Kidney tubule cell (primary cell): ENCODE measurements around the gene MRPL24.
"Not testable (repeated sequence)": the region's sequence is repeated elsewhere in the genome, so short reads cannot be mapped to it uniquely, and the experiment has no call there.

ENCODE experiments used
- DNase-seq: peaks from one replicate; pipeline ENCODE4 v3.0.0-alpha.2; 2018; ENCODE audit warnings: low spot score

MRPL24 gene

DNA sequence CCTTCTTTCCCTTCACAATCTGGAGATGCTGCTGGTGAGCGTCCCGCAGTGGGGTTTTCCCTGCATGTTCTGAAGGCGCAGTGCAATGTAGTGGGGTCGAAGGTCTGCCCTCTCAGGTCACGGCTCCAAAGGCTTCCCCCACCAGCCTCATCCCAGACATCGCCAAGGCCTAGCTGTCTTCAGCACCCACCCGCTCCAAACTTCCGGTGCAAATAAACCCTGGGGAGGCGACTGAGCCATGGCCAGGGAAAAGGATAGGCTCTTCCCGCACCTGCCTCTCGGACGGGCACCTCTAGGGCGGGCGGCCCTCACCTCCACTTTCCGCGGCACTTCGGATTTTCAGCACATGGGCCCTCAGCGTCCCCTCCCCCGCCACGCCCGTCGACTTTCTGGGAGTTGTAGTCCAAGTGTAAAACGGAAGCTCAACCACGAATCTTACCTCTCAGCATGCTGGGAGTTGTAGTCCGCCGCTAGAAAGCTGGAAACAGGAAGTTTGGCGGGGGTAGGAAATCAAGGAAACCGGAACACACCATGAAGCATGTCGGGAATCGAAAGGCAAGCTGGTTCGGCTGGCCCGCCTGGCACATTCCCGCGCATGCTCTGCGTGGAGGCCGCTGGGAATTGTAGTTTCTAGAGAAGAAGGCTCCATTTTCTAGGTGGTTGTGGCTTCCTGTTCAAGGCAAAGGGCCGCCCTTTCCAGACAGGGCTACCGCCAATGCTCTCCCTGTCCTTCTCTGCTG is at the start of gene MRPL24:
Gene MRPL24, minus strand, starts transcription at position 348 of the 740 bp plus-strand sequence. CDS start 2,384 bp downstream, outside the sequence.
- DNase-seq = peak; percentile 100

DNA sequence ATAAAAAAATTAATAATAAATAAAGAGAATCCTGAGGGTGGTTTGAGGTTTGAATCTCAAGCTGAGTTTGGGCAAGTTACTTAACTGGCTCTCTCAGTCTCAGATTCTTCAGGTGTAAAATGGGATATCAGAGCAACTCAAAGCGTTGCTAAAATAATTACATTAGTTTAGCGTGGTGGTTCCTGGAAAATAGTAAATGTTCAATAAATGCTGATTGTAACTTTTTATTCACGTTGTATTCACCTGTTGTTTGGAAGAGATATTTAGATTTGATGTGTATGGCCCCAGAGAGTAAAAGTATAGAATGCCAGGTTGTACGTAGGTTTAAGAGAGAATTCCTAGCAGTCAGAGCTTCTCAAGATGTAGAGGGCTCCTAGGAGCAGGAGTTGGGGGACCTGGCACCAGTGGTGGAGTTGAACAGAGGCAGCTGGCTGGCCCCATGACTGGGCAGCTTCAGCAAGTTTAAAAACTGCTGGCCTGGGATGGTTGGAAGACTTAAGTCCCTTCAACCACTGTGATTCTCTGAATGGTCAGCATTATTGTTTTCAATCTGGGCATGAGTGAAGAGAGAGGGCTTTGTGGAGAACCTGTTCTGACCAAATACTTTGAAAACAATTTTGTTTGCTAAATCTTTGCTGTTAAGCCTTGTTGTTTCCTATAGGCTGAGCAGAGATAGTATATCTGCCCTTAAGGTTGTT is 48.9 kb upstream of the MRPL24 start:
- no peak for DNase-seq

DNA sequence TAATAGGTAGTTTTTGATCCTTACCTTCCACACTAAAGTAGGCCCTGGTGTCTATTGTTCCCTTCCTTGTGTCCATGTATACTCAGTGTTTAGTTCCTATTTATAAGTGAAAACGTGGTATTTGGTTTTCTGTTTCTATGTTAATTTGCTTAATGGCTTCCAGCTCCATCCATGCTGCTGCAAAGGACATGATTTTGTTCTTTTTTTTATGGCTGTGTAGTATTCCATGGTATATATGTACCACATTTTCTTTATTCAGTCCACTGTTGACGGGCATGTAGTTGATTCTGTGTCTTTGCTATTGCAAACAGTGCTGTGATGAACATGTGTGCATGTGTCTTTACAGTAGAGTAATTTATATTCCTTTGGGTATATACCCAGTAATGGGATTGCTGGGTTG is 47.2 kb upstream of the MRPL24 start:
- DNase-seq = no peak

DNA sequence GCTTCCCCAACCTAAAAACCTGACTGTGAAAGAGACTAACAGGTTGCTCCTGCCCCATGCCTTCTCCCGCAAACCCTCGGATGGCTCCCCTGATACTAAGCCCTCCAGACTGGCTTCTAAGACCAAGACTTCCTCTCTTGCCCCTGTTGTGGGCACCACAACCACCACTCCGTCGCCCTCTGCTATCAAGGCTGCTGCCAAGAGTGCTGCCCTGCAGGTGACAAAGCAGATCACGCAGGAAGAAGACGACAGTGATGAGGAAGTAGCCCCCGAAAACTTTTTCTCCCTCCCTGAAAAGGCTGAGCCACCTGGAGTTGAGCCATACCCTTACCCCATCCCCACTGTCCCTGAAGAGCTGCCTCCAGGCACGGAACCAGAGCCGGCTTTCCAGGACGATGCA is 45.8 kb upstream of the MRPL24 start:
- no peak for DNase-seq

DNA sequence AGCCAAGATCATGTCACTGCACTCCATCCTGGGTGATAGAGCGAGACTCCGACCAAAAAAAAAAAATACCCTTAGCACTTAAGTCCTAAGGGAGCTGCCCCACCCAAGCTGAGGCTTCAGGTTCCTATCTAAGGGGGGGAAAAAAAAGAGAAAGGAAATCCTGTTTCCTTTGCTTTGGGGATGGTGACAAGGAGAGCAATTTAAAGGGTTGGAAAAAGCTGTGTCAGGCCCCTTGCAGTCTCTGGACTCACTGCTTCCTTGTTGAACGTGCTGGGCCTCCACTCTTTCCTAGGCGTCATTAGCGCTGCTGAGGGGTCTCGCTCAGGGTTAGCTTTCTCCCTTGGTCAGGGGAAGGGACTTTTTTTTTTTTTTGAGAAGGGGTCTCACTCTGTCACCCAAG is 44.6 kb upstream of the MRPL24 start:
- no peak for DNase-seq

DNA sequence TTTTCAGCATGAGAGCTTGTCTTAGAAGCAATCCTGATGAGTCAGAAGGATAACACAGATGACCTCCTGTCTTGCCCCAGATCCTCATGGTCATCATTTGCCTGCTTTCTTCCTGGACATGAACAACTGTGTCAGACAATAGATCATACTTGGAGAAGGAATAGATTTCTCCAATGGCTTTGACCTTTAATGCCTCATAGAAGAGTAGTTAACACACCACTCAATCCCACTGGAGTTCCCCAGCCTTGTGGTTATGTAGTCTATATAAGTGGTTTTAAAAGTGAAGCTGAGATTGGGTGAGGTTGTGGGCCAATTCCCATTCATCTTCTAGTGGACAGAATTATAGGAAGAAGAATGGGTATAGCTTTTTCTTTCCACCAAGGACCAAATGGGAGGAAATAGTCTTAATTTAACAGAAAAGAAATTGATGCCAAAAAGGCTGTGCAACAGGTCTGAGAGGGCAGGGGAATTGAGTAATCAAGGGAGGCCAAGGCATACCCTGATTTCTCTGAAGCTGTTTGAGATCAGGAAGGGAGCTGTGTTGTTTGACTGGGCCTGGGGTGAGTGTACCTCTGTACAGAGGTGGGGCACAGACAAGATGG is 40.8 kb upstream of the MRPL24 start:
- peak; percentile 77 for DNase-seq

DNA sequence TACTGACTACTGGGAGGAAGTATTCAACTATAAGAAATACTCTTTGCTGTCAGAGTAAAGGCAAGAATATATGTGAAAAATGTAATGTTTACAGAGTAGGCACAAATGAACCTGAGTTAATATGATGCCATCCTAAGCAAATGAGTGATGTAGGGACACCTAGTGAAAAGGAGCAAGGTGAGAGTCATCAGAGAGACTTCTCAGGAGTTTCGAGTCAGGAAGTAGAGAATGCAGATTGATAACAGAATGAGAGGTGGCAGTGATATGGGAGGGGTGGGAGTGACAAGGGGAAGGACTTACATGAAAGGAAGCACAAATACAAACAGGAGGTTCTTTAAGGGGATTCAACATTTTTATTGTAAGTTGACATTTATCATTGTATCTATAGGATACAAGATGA is 36.7 kb upstream of the MRPL24 start:
- DNase-seq = no peak

DNA sequence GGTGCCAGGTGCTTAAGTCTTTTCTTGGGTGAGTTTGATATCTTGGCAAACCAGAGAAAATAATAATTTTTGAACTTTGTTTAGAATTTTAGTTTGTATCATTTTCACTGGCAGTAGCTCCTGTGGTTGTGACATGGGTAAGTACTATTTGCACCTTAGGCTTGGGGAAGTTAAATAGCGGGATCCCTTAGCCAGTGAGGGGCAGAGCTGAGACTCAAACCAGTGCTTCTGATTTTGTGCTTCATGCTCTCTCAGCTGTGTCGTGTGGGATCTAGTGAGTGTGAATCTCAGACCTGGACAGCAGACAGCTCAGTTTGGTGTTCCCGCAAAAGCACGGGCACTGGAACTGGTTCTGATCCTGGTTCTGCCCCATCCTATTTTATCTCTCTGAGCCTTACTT is 36.1 kb upstream of the MRPL24 start:
- no peak for DNase-seq

DNA sequence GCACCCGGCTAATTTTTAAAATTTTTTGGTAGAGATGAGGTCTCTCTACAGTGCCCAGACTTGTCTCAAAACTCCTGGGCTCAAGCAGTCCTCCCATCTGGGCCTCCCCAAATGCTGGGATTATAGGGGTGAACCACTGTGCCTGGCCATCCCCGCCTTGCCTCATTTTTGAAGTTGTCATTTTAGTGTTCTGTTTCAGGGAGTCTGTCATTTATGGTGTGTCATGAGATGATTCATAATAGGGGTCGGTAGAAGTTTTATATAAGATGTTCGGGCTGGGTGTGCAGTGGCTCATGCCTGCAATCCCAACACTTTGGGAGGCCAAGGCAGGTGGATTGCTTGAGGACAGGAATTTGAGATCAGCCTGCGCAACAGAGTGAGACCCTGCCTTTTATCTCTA is 34.9 kb upstream of the MRPL24 start:
- DNase-seq = no peak

DNA sequence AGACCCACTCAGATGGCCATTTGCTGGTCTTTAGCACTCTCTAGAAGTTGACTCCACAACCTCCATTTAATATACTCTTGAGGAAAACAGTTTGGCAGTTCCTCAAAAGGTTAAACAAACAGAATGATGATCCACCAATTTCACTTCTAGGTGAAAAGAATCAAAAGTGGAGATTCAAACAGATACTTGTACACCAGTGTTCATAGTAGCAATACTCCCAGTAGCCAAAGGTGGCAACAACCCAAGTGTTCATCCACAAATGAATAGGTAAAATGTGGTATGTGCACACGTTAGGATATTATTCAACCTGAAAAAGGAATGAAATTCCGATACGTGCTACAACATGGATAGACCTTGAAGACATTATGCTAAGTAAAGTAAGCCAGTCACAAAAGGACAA is 32.7 kb upstream of the MRPL24 start:
- DNase-seq = no peak

DNA sequence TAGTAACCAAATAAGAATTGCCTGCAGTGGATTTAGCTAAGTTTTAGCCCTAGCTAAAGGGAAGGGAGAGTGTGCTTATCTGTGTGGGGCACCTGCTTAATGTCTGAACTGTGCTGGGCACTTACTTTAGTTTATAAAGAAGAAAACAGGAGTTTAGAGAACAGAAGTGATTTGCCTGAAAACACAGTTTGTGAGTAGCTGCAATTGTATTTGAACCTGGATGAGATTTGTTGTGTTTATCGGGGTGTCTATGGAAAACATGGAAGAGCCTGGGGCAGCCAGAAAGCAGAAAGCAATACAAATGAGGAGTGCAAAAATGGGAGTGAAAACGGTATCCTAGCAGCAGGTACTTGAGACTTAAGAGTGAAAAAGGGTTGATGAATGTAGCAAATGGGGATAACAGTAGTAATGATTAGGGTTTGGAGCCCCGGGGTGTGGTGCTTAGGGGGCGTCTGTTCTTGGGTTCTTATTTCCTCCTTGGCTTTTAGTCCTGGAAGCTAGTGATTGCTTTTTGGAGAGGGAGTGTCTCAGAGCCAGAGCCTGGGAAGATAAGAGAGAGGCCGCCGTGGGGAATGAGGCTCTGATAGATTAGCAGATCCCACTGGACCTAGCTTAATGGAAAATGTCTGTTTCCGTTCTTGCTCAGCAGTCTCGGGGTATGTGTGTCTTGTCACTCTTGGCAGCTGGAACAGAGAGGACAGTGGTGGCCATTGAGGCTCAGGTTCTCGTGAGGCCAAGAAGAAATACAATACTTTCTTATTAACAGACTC is 32.0 kb upstream of the MRPL24 start:
- DNase-seq = no peak

DNA sequence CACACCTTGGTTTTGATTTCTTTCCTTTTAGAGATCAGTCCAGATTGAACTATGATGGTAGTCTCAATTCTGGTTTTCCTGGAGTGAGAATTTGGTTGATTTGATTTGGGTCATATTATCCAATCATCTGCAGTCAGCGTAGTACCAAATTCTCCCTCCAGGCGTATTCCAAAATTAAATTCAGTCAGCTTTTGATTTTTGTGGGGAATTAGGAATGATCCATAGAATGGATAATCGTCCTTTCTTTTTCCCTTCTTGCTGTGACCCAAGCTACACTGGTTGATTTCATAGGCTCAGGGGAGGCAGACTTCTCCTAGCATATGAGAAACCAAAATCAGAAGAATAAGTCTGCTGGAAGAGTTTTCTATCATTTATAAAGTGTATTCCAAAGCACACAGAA is 31.3 kb upstream of the MRPL24 start:
- no peak for DNase-seq

DNA sequence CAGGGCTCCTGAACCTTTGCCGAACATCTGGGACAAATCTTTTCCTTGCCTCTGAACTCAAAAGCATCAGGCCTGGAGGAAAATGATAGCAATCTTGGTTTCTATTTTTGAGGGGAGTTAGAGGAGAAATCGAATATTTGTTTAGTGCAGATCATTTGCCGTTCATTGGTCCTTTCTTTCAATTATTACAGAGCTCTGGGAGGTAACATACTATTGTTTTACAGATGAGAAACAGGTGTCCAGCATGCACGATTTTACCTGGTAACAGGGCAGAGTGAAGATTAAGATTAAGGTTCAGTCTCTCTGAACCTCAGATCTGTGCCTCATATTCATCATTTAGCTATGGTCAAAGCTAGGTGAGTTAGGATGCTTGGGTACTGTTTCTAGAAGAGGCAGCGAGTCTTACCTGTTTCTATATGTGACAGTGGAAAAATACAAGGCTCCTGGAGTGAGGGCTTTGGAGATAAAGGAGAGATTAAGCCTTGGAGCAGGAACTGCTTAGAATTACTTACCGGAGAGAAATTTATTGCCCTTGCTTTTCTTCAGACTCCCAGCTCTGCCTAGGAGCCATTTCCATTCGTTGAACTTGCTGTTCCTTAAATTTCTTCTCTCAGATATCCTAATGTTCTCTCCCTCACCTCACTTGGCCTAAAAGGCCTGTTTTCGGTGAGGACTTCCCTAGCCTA is 27.9 kb upstream of the MRPL24 start:
- DNase-seq = no peak

DNA sequence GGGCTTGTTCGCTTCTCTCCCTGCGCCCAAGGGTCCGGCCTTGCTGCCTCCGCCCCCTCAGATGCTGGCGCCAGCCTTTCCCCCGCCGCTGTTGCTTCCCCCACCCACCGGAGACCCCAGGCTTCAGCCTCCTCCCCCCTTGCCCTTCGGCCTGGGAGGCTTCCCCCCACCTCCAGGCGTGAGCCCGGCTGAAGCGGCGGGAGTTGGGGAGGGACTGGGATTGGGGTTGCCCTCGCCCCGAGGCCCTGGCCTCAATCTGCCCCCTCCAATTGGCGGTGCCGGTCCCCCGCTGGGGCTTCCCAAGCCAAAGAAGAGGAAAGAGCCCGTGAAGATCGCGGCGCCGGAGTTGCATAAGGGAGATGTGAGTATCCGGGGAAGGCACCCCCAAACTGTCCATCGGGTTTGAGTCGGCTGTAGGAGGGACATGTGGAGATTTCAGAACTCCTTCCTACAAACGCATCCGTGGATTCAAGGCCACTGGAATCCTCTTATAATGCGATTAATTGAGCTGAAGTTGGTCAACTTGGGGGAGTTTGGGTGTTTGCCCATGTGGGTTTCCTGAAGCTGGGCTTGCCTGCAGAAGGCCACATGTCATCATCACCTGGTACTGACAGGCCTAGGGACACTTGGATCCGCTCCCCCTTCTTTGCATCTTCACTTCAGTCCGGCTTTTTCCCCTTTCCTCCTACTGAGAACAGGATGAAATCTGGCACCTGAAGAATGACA is 27.2 kb upstream of the MRPL24 start:
- no peak for DNase-seq

DNA sequence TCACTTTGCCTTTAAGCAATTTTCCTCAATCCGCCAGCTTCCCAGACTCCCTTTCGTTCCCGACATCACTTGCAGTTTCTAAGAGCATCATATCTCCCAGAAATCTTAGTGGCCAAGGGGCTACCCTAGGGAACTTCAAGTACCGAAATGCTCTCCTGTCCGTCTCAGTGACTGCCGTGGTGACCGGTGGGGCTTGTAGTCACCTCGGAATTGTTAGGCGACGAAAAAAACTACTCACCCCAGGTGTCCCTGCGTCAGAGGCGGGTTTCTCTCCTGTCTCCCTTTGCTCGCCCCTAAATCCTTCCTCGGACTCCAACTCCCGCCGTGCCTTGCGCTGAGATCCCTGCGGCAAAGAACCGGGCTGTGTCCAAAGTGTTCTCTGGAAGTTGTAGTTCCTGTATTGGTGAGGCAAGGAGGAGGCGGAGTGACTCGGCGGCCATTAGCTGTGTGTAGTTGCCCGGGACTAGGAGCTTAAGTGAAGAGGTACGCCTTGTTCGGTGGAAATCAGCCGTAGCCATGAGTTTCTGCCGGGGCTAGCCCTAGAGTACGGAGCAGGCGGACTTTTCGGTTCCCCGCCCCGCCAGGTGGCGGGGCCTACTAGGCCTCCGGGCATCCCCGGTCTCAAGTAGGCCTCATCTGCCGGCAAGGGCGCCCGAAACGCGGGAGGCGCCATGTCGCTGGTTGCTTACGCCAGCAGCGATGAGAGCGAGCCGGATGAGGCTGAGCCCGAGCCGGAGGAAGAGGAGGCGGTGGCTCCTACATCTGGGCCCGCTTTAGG is 26.4 kb upstream of the MRPL24 start, which contains the start of gene PRCC:
Gene PRCC, plus strand, starts transcription at position 435 of the 778 bp plus-strand sequence. Its CDS starts 237 bp downstream, at position 672.
- peak; percentile 100 for DNase-seq

DNA sequence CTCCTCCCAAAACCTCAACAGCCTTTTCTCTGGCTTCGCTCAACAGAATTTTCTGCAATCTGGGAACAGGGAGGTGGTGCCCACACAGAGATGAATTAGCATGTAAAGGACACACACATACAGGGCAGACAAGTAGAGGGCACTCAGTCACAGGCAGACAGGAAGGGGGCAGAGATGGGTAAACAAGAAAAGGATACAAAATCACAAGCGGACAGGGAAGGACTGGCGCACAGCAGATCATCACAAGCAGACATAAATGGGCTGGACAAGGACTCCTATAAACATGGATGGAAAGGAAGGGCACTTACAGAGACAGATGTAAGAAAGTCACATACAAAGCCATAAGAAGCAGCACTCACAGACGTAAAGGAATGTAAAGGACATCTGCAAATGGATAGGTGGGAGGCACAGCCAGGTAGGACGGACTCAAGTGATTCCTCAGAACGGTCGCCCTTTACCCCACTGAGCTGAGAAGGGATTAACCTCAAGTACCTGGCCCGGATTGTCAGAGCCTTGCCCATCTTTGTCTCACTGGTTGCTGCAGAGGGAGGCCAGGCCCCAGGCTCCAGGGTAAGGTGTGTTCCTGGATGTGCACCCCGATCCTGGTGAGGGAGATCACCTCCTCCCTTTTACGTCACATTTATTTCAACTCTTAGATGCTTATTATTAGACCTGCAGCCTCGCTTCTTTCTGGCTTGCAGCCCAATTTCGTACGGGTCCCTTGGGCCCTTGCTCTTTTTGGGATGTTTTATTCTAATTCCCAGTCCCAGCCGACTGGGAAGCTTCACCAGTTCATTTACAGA is 25.6 kb upstream of the MRPL24 start:
- peak; percentile 30 for DNase-seq

DNA sequence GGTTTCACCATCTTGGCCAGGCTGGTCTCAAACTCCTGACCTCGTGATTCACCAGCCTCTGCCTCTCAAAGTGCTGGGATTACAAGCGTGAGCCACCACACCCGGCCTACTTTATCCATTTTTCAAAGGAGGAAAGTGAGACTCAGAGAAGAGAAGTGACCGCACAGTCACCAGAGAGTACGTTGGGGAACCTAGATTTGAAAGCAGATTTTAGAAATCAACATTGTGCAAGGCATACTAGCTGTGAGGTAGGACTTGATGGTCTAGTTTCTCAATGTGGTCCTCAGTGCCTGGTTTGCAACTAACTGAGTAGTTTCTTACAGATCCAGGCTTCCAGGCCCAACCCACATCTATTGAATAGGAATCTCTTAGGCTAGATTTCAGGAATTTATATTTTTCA is 24.8 kb upstream of the MRPL24 start:
- no peak for DNase-seq

DNA sequence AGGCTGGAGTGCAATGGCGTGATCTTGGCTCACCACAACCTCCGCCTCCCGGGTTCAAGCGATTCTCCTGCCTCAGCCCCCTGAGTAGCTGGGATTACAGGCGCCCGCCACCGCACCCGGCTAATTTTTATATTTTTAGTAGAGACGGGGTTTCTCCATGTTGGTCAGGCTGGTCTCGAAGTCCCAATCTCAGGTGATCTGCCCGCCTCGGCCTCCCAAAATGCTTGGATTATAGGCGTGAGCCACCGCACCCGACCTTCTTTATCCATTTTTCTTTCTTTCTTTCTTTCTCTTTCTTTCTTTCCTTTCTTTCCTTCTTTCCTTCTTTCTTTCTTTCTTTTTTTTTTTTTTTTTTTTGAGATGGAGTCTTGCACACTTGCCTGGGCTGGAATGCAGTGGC is 24.2 kb upstream of the MRPL24 start:
- DNase-seq = not testable (repeated sequence)

DNA sequence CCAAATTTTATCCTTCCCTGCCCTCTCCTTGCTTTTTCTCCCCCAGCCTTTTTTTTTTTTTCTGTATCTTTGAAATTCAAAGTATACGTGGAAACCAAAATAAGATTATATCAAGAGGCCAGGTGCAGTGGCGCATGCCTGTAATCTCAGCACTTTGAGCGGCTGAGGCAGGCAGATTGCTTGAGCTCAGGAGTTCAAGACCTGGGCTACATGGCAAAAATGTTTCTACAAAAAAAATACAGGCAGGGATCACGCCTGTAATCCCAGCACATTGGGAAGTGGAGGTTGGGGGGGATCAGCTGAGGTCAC is 19.9 kb upstream of the MRPL24 start:
- no peak for DNase-seq
